GM19328 (cell line): ENCODE measurements around the gene TAAR9.
A peak's percentile ranks its signal among the peaks of the same experiment; 100 is the strongest.

ENCODE experiments used
- ATAC-seq: cut with Tn5 transposase; IDR thresholded peaks from one replicate; pipeline ENCODE4 v1.9.1; 2021; ENCODE audit warnings: mild to moderate bottlenecking, moderate library complexity; ENCODE audit not compliant: unreplicated experiment

Gene TAAR9, protein sequence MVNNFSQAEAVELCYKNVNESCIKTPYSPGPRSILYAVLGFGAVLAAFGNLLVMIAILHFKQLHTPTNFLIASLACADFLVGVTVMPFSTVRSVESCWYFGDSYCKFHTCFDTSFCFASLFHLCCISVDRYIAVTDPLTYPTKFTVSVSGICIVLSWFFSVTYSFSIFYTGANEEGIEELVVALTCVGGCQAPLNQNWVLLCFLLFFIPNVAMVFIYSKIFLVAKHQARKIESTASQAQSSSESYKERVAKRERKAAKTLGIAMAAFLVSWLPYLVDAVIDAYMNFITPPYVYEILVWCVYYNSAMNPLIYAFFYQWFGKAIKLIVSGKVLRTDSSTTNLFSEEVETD

DNA sequence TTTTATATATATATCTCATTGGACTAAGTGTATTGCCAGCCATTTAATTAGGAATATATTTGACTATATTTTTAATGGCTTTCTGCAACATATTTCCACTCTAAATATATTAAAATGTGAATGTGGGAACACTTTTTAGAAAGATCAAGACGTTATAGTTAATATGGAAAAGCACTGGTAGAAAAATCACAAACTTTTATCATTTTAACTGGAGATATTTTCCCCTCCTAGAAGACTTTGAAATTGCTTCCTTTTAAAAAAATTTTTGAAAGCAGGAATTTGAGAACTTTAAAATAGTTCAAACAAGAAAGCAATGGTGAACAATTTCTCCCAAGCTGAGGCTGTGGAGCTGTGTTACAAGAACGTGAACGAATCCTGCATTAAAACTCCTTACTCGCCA lies at the start of gene TAAR9:
TSS of gene TAAR9 (plus strand) at position 301 of the 400 bp plus-strand sequence. CDS start at position 314, 13 bp downstream.
- no peak for ATAC-seq

DNA sequence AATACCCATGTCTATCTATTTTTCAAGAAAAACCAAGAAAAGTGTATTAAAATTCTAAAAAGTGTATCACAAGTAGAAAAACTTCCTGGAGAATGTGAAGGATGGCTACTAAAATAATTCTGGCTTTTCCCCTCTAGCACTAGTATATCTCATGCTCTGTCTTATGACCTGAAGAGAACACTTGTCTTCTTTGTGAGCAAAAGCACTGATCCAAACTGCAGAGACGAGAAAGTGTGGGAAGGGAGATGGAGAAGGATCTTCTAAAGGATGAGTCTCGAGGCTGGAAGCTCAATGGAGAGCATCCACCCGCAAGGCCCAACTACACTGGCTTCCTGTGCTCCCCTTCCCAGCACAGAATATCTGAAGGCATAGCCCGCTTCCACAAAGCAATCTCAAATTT lies 48.7 kb upstream of the TAAR9 start:
- no peak for ATAC-seq

- peak; percentile 39 for ATAC-seq
These were observed 48.1 kb upstream of the TAAR9 start for GRCh38 chr6:132490024-132490423.

GRCh38 chr6:132490478-132491204 lies 47.4 kb upstream of the TAAR9 start:
- ATAC-seq = peak; percentile 63

- ATAC-seq = no peak
These were observed 46.8 kb upstream of the TAAR9 start for GRCh38 chr6:132491303-132491702.

GRCh38 chr6:132491881-132492280 lies 46.2 kb upstream of the TAAR9 start:
- no peak for ATAC-seq

DNA sequence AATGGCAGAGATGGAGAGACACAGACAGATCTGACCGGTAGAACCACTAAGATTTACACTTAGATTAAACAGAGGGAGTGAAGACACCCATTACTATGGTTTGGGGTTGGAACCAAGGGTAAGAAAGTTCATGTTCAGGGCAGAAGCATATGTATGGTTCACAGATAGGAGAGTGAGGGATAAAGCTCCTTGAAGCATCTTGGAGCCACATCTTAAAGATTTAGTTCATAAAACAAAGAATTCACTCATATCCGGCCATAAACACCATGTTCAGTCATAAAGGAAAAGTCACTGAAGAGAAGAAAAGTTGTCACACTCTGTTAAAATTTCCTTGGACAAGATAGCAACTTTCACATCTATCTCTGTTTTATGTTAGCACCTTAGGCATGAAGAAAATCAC lies 43.1 kb upstream of the TAAR9 start:
- no peak for ATAC-seq

- ATAC-seq = peak; percentile 39
These were observed 42.4 kb upstream of the TAAR9 start for GRCh38 chr6:132495604-132496079.

- ATAC-seq = no peak
These were observed 41.4 kb upstream of the TAAR9 start for GRCh38 chr6:132496519-132497180.

- peak; percentile 48 for ATAC-seq
These were observed 39.4 kb upstream of the TAAR9 start for GRCh38 chr6:132498638-132499037.

DNA sequence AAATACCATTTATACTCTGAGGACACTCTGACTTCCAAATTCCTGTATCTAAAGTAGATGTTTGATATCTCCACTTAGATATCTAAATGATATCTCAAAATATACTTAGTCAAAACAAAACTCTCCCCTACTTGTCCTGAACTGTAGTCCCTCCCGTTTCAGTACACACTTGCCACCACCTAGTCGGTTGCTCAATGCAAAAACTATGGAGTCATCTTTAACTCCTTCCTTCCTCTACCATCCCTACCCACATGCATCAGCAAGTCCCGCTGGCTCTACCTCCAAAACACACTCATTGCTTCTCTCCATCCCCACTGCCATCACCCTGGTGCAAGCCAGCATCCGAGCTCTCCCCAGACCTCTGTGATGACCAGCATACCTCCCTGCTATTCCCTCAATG lies 38.3 kb upstream of the TAAR9 start:
- ATAC-seq = no peak

DNA sequence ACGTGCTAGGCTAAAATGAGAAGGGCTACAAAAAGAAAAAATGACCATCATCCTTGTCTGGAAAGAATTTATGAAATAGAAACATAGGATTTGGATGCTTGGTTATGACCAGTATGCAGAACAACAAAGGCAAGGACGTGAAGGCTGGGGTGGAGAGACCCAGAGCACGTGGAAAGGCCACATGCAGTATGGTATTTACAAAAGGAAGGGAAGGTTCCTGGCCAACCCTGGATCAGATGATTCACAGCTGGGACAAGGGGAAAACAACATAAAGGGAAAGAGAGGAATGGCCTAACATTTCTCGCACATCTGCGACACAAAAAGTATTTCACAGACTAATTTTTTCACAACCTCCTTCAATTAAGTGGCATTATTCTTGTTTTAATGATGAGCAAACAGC lies 33.3 kb upstream of the TAAR9 start:
- no peak for ATAC-seq

DNA sequence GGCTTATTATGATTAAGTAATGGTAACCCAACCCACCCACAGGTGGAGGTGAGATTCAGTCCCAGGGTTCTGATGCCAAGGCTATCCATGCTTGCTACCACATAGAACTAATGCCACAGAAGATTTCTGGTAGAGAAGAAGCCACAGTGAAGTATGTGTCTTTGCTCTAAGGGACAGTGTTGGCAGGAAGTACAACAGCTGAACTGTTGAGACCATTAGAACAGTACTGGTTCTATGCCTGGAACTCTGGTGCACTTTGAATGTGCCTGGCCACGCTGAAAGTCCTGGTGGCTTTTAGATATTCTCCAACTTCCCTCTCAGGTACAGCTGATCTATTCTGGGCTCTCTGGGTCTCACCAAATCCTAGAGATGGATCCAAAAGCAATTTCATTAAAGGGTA lies 32.9 kb upstream of the TAAR9 start:
- no peak for ATAC-seq

GRCh38 chr6:132506461-132506860 lies 31.6 kb upstream of the TAAR9 start:
- no peak for ATAC-seq

DNA sequence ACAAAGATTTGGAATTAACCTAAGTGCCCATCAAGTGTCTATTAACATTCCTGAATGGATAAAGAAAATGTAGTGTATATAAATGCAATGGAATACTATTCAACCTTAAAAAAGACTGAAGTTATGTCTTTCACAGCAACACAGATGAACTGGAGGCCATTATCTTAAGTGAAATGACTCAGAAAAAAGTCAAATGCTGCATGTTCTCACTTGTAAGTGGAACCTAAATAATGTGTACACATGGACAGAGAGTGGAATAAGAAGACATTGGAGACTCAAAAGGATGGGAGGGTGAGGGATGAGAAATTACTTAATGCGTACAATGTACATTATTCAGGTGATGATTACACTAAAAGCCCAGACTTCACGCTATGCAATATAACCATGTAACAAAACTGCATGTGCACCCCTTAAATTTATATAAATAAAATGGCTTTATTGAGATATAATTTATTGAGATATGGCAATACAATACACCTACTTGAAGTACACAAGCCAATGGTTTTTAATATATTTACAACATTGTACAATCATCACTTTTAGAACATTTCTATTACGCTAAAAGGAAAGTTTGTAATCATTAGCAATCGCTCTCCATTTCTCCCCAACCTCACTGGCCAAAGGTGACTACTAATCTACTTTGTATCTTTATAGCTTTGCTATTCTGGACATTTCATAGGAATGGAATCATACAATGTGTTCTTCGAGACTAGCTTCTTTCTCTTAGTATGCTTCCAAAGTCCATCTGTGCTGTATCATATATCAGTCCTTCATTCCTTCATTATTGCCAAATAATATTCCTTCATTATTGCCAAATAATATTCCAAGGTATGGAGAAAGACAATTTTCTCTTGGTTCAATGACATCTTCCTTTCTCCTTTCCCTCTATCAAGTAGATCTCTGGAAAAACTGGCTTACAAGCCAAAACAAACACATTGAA lies 30.9 kb upstream of the TAAR9 start:
- ATAC-seq = no peak

DNA sequence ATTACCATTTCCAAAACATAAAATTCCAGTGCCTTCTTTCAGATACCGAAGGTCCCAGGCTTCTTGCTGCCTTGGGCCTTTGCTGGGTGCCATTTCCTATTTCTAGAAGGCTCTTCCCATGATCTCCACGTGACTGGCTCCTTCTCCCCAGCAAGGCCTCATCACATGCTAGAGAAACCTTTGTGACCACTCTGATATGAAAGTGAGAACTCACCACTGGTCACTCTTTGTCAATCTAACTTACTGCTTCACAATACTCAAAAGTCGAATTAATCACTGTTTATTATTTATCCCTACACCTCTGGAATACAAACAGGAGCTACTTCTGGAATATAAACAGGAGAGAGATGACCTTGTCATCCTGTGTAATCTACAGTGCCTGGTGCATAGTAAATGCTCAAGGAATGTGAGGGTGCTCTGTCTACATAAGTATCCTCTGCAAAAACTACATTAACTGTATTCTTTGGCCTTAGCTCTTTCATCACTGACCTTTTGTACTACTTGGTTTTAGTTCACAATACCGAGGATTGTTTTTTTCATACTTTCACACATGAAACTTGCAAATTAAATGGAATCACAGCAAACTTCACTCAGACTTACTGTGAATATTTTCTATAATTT lies 26.8 kb upstream of the TAAR9 start:
- no peak for ATAC-seq

DNA sequence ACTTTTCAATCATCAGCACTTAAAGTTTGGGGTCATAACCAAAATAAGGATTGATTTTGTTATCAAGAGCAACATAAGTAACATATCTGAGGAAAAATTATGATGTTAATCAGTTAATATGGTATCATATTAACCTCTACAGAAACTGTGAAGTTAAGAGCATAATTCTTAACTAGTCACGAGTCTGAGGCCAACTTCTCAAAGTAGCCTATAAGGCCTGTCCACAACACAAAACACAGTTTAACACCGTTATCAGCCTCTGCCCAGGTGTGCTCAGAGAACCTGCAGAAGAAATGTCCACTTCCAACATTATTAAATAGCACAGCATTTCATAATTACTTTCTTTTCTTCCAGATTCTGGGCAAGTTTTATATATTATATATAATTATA lies 26.3 kb upstream of the TAAR9 start:
- ATAC-seq = no peak

DNA sequence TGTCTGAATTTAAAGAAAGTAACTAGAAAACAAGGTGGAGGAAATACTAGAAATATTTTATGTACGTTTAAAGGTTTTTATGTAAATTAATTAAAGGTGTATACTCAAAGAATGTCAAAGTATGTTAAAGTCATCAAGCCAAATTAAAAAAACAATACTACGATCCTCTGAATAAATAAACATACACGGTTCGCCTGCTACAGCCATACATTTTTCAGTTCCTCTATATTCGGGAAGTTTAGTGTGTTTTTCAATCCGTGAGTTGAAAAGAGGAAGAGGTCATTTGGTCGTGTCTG lies 25.8 kb upstream of the TAAR9 start:
- ATAC-seq = no peak

DNA sequence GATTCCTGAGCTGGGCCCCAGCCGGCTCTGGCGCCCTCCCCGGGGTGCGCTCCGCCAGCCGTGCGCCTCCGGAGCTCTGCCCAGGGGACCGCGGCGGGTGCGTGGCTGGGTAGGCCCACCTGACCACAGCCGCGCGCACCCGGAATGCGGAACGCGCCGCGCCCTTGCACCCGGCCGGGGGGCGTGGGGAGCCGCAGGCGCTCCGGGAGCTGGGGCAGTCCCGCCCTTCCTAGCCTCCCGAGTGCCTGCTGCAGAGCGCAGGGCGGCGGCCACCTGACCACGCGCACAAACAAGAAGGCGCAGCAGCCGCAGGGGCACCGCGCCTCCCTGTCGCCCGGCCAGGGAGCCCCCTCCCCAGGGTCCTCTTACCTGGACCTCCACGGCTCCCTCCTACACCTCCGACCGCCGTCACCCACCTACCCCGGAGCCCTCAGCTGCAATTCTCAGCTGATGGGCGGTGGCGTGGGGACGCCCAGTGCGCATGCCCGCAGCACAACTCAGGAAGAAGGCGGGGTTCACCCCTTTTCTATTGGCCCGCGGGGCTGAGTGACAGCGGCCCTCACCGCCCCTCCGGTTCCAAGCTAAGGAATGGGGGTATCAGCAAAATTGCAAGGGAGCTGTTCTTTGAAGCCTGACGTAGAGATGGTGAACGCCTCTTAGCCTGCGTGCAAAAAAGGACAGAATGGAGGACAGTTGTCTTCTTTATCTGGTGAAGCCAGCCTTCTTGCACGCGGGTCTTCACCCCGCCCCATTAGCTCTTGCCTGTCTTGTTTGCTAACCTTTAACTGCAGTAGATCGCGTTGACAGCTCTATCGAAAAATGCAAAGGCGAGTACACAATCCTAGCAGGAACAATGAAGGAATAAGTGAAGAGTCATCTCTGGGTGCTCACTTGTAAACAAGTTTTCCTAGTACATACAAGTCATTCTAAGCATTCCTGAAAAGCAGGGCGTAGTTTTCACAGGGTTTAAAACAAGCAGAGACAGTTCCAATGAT lies 25.1 kb upstream of the TAAR9 start, which contains the start of gene STX7:
TSS of gene STX7 (minus strand) at position 479 of the 995 bp plus-strand sequence. CDS start 9,586 bp downstream, outside the sequence.
- ATAC-seq = peak; percentile 91
